ENCODE results near the gene DCPS.

The DCPS gene

DNA sequence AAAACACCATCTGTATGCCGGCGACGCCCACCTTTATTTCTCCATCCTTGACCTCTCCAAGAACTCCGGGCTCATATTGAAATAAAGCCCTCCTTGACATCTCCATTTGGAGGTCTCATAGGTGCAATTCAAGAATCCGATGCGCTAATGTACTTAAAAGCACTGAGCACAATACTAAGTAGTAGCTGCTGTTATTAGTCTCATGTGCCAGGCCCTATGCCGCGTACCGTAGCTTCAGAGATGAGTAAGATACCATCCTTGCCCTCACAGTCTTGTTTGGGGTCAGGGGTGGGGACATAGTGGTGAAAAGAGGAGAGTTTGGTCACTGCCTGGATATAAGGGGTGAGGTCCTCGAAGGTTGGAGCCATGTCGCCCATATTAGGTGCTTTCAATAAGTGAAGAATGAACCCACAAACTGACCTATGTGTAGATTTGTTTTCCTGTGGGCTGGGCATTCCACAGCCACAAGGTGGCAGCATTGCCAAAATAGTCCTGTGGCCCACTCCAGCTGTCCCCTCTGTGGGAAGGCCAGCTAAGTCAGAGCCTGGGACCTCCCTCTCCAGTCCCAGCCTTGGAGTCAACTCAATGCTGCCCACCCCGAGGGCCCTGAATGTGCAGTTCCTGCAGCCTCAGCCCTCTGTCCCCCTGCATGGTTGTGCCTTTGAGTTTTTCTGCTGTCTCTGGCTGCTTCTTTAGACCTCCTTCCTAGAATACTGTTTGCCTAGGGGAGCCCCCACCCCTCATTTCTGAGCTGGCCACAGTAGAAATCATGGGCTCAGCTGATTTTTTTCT, 6.5 kb downstream of the DCPS start:
- Histone ChIP-seq H3K9ac (no peak overlapping the region), H3K4me3 (ENCODE audit: low read depth, low read length) (no peak overlapping the region), H3K27ac (no peak overlapping the region), H3K9me3 (ENCODE audit: control insufficient read depth, low read length) (no peaks in the 10 kb centered on the region), H2AFZ (no peak overlapping the region), H3K27me3 (ENCODE audit: control insufficient read depth, insufficient read depth, low read length) (no peaks in the 10 kb centered on the region), H3K4me2 (ENCODE audit: low read length) (no peak overlapping the region), H3K36me3 (ENCODE audit: control insufficient read depth, insufficient read depth, low read length) (no peaks in the 10 kb centered on the region), H3K4me1 (no peaks in the 10 kb centered on the region), H3K79me2 (no peaks in the 10 kb centered on the region)
- TF ChIP-seq, protein P1, sequence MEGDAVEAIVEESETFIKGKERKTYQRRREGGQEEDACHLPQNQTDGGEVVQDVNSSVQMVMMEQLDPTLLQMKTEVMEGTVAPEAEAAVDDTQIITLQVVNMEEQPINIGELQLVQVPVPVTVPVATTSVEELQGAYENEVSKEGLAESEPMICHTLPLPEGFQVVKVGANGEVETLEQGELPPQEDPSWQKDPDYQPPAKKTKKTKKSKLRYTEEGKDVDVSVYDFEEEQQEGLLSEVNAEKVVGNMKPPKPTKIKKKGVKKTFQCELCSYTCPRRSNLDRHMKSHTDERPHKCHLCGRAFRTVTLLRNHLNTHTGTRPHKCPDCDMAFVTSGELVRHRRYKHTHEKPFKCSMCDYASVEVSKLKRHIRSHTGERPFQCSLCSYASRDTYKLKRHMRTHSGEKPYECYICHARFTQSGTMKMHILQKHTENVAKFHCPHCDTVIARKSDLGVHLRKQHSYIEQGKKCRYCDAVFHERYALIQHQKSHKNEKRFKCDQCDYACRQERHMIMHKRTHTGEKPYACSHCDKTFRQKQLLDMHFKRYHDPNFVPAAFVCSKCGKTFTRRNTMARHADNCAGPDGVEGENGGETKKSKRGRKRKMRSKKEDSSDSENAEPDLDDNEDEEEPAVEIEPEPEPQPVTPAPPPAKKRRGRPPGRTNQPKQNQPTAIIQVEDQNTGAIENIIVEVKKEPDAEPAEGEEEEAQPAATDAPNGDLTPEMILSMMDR (IDR thresholded peaks at IDR 0.05) = peak; percentile 60

DNA sequence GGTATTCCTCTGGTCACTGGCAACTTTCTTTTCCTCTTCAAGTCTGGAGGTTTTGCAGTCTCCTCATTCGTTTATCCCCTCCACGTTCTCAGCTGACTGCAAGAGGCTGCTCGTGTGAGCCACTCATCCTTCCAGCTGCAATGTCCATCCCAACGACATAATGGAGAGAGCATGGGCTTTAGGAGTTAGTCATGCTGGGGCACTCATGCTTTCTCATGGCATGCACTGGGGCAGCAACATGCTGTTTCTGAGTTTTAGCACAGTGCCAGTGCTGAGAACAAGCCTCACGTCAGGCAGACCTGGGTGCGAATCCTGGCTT, 7.1 kb downstream of the DCPS start:
- H3K27ac ChIP-seq = no peak overlapping the region
- no peak overlapping the region for H3K4me3 ChIP-seq (ENCODE audit: low read depth, low read length)
- TF ChIP-seq, protein P1 (IDR thresholded peaks at IDR 0.05) = no peak

DNA sequence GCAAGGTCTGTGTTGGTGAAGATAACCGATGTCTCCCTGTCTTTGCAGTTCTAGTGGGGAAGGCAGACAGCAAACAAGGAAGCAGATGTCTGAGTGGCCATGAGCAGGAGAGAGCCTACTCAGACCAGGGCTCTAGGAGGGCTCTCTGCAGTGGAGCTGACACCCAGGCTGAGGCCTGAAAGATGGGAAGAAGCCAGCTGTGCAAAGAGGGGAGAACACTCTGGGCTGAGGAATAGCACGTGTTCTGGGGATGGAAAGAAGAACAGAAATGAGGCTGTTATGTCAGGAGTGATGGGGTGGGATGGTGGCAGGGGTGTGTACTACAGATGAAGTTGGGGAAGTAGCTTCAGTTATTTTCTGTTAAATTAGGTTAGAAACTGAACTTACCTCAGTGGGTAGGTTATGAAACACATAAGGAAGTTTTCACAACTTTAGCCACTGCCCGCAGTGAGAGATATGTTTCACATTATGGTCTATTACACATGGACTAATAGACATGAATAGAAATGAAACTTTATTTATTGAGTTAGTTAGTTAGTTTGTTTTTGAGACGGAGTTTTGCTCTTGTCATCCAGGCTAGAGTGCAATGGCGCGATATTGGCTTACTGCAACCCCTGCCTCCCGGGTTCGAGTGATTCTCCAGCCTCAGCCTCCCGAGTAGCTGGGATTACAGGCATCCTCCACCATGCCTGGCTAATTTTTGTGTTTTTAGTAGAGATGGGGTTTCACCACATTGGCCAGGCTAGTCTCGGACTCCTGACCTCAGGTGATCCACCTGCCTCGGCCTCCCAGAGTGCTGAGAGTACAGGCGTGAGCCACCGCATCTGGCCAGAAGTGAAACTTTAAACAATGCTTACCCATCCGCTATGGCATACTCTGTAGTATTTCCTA, 7.8 kb downstream of the DCPS start:
- H3K79me2 ChIP-seq = no peaks in the 10 kb centered on the region
- no peaks in the 10 kb centered on the region for H3K4me1 ChIP-seq
- no peak overlapping the region for H3K9ac ChIP-seq
- no peak overlapping the region for H3K4me2 ChIP-seq (ENCODE audit: low read length)
- no peaks in the 10 kb centered on the region for H3K27me3 ChIP-seq (ENCODE audit: control insufficient read depth, insufficient read depth, low read length)
- no peak overlapping the region for H3K27ac ChIP-seq
- H3K4me3 ChIP-seq (ENCODE audit: low read depth, low read length) = no peak overlapping the region
- TF ChIP-seq, protein P1 (IDR thresholded peaks at IDR 0.05) = no peak
- no peaks in the 10 kb centered on the region for H3K36me3 ChIP-seq (ENCODE audit: control insufficient read depth, insufficient read depth, low read length)
- H3K9me3 ChIP-seq (ENCODE audit: control insufficient read depth, low read length) = no peaks in the 10 kb centered on the region
- no peak overlapping the region for H2AFZ ChIP-seq

More for the DNA sequence above, 7.1 kb downstream of the DCPS start:
- Histone ChIP-seq H3K9ac (no peak overlapping the region), H2AFZ (no peak overlapping the region), H3K79me2 (no peaks in the 10 kb centered on the region), H3K4me2 (ENCODE audit: low read length) (no peak overlapping the region), H3K4me1 (no peaks in the 10 kb centered on the region), H3K9me3 (ENCODE audit: control insufficient read depth, low read length) (no peaks in the 10 kb centered on the region), H3K27me3 (ENCODE audit: control insufficient read depth, insufficient read depth, low read length) (no peaks in the 10 kb centered on the region), H3K36me3 (ENCODE audit: control insufficient read depth, insufficient read depth, low read length) (no peaks in the 10 kb centered on the region)

DNA sequence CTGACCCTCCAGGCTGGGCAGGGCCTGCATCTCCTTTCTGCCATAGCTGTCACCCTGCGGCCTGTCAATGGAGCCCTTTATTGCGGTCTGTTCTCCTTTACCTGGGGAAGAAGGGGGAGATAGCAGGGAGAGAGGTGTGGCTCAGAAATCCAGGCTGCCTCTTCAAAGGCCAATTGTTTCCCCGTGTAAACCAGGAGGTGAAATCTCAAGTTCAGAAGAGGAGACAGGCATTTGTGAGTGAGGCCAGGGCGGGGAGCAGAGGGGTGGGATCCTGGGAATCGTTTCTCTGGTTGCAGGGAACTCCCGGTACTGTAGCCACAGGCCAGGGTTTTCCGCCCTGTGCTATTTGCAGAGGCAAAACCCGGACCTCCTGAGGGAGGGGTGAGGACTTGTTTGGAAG, 9.1 kb downstream of the DCPS start:
- H2AFZ ChIP-seq = no peak overlapping the region
- no peak overlapping the region for H3K9ac ChIP-seq
- H3K79me2 ChIP-seq = no peaks in the 10 kb centered on the region
- no peak overlapping the region for H3K4me2 ChIP-seq (ENCODE audit: low read length)
- no peaks in the 10 kb centered on the region for H3K36me3 ChIP-seq (ENCODE audit: control insufficient read depth, insufficient read depth, low read length)
- H3K27ac ChIP-seq = no peak overlapping the region
- H3K4me1 ChIP-seq = no peaks in the 10 kb centered on the region
- no peak overlapping the region for H3K4me3 ChIP-seq (ENCODE audit: low read depth, low read length)
- TF ChIP-seq, protein P1 (IDR thresholded peaks at IDR 0.05) = no peak
- H3K9me3 ChIP-seq (ENCODE audit: control insufficient read depth, low read length) = no peaks in the 10 kb centered on the region
- H3K27me3 ChIP-seq (ENCODE audit: control insufficient read depth, insufficient read depth, low read length) = no peaks in the 10 kb centered on the region
